WTC11 (cell line): ENCODE measurements around the gene RCBTB1.

Experiments
- AFF4 ChIP-seq: sonication (generic); formaldehyde crosslinking; IDR thresholded peaks from 2 replicates; pipeline ENCODE4 v1.8.1; 2023; ENCODE audit warnings: mild to moderate bottlenecking, missing genetic modification reagents, borderline replicate concordance
- CREB1 ChIP-seq: sonication (generic); formaldehyde crosslinking; IDR thresholded peaks from 2 replicates; pipeline ENCODE4 v1.8.0; 2023; ENCODE audit warnings: mild to moderate bottlenecking, missing genetic modification reagents
- CTCF ChIP-seq: fragments of 200-600 bp; IDR thresholded peaks from 2 replicates; pipeline ENCODE4 v1.8.0; 2022; ENCODE audit warnings: antibody characterized with exemption
- ELF4 ChIP-seq: sonication (generic); formaldehyde crosslinking; IDR thresholded peaks from 2 replicates; pipeline ENCODE4 v1.8.1; 2022; ENCODE audit warnings: low read depth, mild to moderate bottlenecking, moderate library complexity, missing genetic modification reagents
- ETV6 ChIP-seq: sonication (generic); formaldehyde crosslinking; IDR thresholded peaks from 2 replicates; pipeline ENCODE4 v1.8.1; 2022; ENCODE audit warnings: mild to moderate bottlenecking, missing genetic modification reagents
- FOXP4 ChIP-seq: sonication (generic); formaldehyde crosslinking; IDR thresholded peaks from 2 replicates; pipeline ENCODE4 v1.8.0; 2022; ENCODE audit warnings: mild to moderate bottlenecking, missing genetic modification reagents
- HMGXB4 ChIP-seq: sonication (generic); formaldehyde crosslinking; IDR thresholded peaks from 2 replicates; pipeline ENCODE4 v1.8.1; 2023; ENCODE audit warnings: mild to moderate bottlenecking, moderate library complexity, missing genetic modification reagents
- IRF2 ChIP-seq: sonication (generic); formaldehyde crosslinking; IDR thresholded peaks from 2 replicates; pipeline ENCODE4 v1.8.0; 2022; ENCODE audit warnings: low read depth, missing genetic modification reagents, borderline replicate concordance
- JUN ChIP-seq: sonication (generic); formaldehyde crosslinking; IDR thresholded peaks from 2 replicates; pipeline ENCODE4 v1.8.0; 2023; ENCODE audit warnings: mild to moderate bottlenecking, missing genetic modification reagents
- KAT7 ChIP-seq: sonication (generic); formaldehyde crosslinking; IDR thresholded peaks from 2 replicates; pipeline ENCODE4 v1.8.1; 2023; ENCODE audit warnings: missing genetic modification reagents, mild to moderate bottlenecking, borderline replicate concordance
- MLX ChIP-seq: sonication (generic); formaldehyde crosslinking; IDR thresholded peaks from 2 replicates; pipeline ENCODE4 v1.8.1; 2023; ENCODE audit warnings: mild to moderate bottlenecking, missing genetic modification reagents, moderate library complexity
- NFE2L1 ChIP-seq: sonication (generic); formaldehyde crosslinking; IDR thresholded peaks from 2 replicates; pipeline ENCODE4 v1.8.1; 2023; ENCODE audit warnings: missing genetic modification reagents
- NFYB ChIP-seq: sonication (generic); formaldehyde crosslinking; conservative IDR thresholded peaks from 2 replicates; pipeline ENCODE4 v1.8.0; 2022; ENCODE audit warnings: low read depth, missing genetic modification reagents

- TF ChIP-seq ELF4 (CRISPR knock-in tag) (no peak), MLX (CRISPR knock-in tag) (no peak), CTCF (no peak), AFF4 (CRISPR knock-in tag) (no peak), JUN (CRISPR knock-in tag) (no peak), ETV6 (no peak), FOXP4 (no peak), HMGXB4 (CRISPR knock-in tag) (no peak), KAT7 (no peak), CREB1 (no peak), NFE2L1 (no peak), NFYB (CRISPR knock-in tag) (no peak), IRF2 (CRISPR knock-in tag) (no peak)
Observed at GRCh38 chr13:49616676-49617065, 31.3 kb upstream of the RCBTB1 start.
